Superior temporal gyrus (tissue), 1 donor: ENCODE measurements around the gene LARP4.

Experiments
- DNase-seq: peaks from one replicate; pipeline ENCODE4 v3.0.0-alpha.2; 2016; ENCODE audit errors: extremely low spot score

The LARP4 gene

GRCh38 chr12:50524621-50525020 lies 123.9 kb downstream of the LARP4 start:
- no peak for DNase-seq

DNA sequence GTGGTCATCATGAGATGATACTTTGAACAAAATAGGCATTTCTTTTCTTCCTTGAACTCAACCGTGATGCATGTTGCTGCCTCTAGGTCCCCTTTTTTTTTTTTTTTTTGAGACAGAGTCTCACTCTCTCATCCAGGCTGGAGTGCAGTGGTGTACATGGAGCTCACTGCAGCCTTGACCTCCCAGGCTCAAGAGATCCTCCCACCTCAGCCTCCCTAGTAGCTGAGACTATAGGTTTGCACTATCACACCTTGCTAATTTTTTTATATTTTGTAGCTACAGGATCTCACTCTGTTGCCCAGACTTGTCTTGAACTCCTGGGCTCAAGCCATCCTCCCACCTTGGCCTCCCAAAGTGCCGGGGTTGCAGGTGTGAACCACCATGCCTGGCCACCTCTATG lies 124.7 kb downstream of the LARP4 start:
- no peak for DNase-seq

DNA sequence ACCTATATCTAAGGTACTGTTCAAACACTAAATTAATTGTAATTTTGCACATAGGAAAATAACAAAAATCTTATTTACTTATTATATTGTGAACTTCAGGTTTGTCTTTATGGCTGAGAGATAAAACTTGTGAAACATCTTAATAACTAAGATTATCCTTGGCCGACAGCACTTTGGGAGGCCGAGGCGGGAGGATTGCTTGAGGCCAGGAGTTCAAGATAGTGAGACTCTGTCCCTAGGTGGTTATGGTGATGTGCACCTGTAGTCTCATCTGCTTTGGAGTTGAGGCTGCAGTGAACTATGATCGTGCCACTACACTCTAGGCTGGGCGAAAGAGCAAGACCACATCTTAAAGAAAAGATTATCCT lies 126.7 kb downstream of the LARP4 start:
- no peak for DNase-seq

GRCh38 chr12:50528800-50529199 lies 128.1 kb downstream of the LARP4 start:
- DNase-seq: no peak

- DNase-seq: no peak
These were observed 128.7 kb downstream of the LARP4 start for GRCh38 chr12:50529345-50529744.
